C4-2B (cell line): ENCODE measurements around the gene SLC9A9.

ENCODE experiments used
- ZFX ChIP-seq: fragments of 450-650 bp; IDR thresholded peaks from 2 replicates; pipeline ENCODE4 v1.6.1; 2017
- TF ChIP-seq, protein P1 (sequence below): fragments of 450-650 bp; conservative IDR thresholded peaks from 2 replicates; pipeline ENCODE4 v1.5.1; 2017; ENCODE audit warnings: mild to moderate bottlenecking

DNA sequence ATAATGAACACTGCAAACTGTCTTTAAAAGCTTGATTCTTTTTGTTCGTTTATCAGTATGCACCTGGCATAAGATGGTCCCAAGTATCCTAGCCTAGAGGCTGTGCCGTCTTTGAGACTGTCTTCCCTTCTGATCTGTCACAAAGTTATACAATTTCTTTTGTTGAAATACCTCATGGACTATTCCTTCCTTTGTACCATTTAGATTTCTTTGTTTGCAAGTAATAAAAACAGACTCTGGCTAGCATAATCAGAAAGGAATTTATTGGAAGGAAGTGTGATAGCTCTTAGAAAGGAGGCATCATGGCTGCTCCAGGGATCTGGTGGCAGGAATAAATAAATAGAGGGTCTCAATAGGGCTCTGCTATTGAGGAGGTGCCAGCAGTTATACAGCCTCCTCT, 280.4 kb downstream of the SLC9A9 start:
- TF ChIP-seq, protein P1, sequence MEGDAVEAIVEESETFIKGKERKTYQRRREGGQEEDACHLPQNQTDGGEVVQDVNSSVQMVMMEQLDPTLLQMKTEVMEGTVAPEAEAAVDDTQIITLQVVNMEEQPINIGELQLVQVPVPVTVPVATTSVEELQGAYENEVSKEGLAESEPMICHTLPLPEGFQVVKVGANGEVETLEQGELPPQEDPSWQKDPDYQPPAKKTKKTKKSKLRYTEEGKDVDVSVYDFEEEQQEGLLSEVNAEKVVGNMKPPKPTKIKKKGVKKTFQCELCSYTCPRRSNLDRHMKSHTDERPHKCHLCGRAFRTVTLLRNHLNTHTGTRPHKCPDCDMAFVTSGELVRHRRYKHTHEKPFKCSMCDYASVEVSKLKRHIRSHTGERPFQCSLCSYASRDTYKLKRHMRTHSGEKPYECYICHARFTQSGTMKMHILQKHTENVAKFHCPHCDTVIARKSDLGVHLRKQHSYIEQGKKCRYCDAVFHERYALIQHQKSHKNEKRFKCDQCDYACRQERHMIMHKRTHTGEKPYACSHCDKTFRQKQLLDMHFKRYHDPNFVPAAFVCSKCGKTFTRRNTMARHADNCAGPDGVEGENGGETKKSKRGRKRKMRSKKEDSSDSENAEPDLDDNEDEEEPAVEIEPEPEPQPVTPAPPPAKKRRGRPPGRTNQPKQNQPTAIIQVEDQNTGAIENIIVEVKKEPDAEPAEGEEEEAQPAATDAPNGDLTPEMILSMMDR = no peak
- no peak for TF ChIP-seq ZFX
